Vagina (tissue), 2 donors: ENCODE measurements around the gene TJP2. TPM values are rescaled to one million over a fixed set of nuclear protein-coding genes. Genes with fewer than 3 reads are reported as not detected.

Source experiments
- DNase-seq, 2 donors: peaks; one replicate each; pipeline ENCODE4 v3.0.0-alpha.2; 2017; ENCODE audit errors: extremely low spot score in 2 of 2
- H3K27ac ChIP-seq: fragments of 200-600 bp; sonication (generic); one replicate; pipeline ENCODE4 v1.5.1; 2019
- H3K27me3 ChIP-seq: fragments of 200-600 bp; sonication (generic); one replicate; pipeline ENCODE4 v1.5.1; 2019
- H3K36me3 ChIP-seq, 2 donors: fragments of 200-600 bp; sonication (generic); one replicate each; pipeline ENCODE4 v1.5.1; 2017 to 2019
- H3K4me1 ChIP-seq: fragments of 200-600 bp; sonication (generic); one replicate; pipeline ENCODE4 v1.5.1; 2019
- H3K4me3 ChIP-seq, 2 donors: fragments of 200-600 bp; sonication (generic); 1 replicate in 1 of 2; 2 replicates in 1 of 2; pipeline ENCODE4 v1.5.1; 2016 to 2019
- H3K9me3 ChIP-seq: fragments of 200-600 bp; sonication (generic); one replicate; pipeline ENCODE4 v1.5.1; 2019
- POLR2A ChIP-seq, 2 donors: fragments of 450-650 bp; IDR thresholded peaks; one replicate each; pipeline ENCODE4 v1.6.1; 2017; ENCODE audit warnings: antibody characterized with exemption in 2 of 2, mild to moderate bottlenecking in 2 of 2, moderate library complexity in 2 of 2
- POLR2AphosphoS5 ChIP-seq, 2 donors: sonication (generic); formaldehyde crosslinking; IDR thresholded peaks; one replicate each; pipeline ENCODE4 v1.9.0; 2017; ENCODE audit warnings: antibody characterized with exemption in 2 of 2, mild to moderate bottlenecking in 2 of 2, low read depth in 1 of 2; ENCODE audit not compliant: insufficient read depth in 1 of 2
- intact Hi-C: fragments of 100-400 bp; cut with DNase I; formaldehyde crosslinking; loops from one replicate; pipeline ENCODE4 v1.15.1; 2023
- total RNA-seq: library from RNA; depleted of rRNA; stranded (reverse); fragments of >200 nt; gene quantifications from one replicate; pipeline ENCODE4 v1.2.3, GENCODE V29; 2016
- TF ChIP-seq, protein P1 (sequence below), 3 experiments: fragments of 450-650 bp in 2 of 3; fragments of 200-600 bp in 1 of 3; sonication (generic) in 1 of 3; IDR thresholded peaks; one replicate each; pipeline ENCODE4 v1.5.1; 2017 to 2019; ENCODE audit warnings: antibody characterized with exemption in 3 of 3, mild to moderate bottlenecking in 2 of 3, moderate library complexity in 2 of 3

Gene TJP2
- total RNA-seq, 1 donor from 2014 or later: 68.3 TPM

DNA sequence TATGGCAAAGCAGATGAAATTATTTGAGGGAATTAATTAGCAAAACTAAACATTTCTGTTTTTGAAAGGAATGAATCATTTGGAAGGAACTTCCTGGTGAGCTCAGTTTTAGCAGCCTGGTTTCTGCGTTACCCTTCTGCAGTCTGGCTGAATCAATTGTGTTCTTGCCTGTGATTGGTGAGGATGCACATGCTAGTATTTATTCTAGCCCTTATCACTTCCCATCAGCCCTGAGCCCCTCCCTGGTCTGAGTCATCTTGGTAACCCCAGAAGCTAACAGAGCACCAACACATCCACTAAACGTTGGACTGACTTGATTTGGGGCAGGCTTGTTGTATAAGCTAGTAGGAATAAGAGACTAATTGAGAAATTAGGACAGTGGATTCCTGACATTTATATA is 6.6 kb downstream of the TJP2 start:
- peaks cover 31% of the 10 kb centered on the region for H3K4me1 ChIP-seq
- intact Hi-C loops: no loop called here
- no peak for DNase-seq
- no peak overlapping the region for H3K4me3 ChIP-seq
- H3K36me3 ChIP-seq: no peaks in the 10 kb centered on the region
- H3K27me3 ChIP-seq: no peaks in the 10 kb centered on the region
- peak in 1 of 2 donors; percentile 63 for TF ChIP-seq POLR2AphosphoS5 (IDR thresholded peaks at IDR 0.05; ENCODE audit: insufficient read depth in 1 of 2, low read depth in 1 of 2)
- TF ChIP-seq, protein P1, sequence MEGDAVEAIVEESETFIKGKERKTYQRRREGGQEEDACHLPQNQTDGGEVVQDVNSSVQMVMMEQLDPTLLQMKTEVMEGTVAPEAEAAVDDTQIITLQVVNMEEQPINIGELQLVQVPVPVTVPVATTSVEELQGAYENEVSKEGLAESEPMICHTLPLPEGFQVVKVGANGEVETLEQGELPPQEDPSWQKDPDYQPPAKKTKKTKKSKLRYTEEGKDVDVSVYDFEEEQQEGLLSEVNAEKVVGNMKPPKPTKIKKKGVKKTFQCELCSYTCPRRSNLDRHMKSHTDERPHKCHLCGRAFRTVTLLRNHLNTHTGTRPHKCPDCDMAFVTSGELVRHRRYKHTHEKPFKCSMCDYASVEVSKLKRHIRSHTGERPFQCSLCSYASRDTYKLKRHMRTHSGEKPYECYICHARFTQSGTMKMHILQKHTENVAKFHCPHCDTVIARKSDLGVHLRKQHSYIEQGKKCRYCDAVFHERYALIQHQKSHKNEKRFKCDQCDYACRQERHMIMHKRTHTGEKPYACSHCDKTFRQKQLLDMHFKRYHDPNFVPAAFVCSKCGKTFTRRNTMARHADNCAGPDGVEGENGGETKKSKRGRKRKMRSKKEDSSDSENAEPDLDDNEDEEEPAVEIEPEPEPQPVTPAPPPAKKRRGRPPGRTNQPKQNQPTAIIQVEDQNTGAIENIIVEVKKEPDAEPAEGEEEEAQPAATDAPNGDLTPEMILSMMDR (IDR thresholded peaks at IDR 0.05): no peak
- H3K27ac ChIP-seq: peak overlapping the region; percentile 4
- no peaks in the 10 kb centered on the region for H3K9me3 ChIP-seq

DNA sequence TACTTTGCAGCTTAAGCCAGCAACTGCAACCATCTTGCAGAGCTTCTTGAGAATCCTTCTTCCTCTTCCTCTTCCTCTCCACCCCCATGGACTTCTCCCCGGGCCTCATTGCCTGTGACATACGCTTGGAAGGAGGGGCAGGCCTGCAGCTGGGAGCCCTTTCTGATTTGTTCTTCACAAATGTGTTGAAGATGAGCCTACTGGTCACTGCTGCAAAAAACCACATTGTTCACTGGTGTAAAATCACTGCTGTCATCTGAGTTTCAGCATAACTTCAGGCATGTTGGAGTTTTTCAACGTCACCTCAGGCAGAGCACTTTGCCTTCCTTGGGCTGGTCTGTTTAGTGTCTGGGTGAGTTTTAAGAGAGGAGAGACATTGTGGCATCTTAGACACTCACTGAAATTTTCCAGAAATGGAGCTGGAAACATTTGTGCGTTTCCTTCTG is 7.9 kb downstream of the TJP2 start:
- H3K27ac ChIP-seq: no peak overlapping the region
- intact Hi-C loops: no loop called here
- no peaks in the 10 kb centered on the region for H3K9me3 ChIP-seq
- no peak overlapping the region for H3K4me3 ChIP-seq
- no peaks in the 10 kb centered on the region for H3K27me3 ChIP-seq
- peaks cover 25% of the 10 kb centered on the region for H3K4me1 ChIP-seq
- DNase-seq: no peak
- TF ChIP-seq POLR2A (IDR thresholded peaks at IDR 0.05) (no peak), POLR2AphosphoS5 (IDR thresholded peaks at IDR 0.05; ENCODE audit: insufficient read depth in 1 of 2, low read depth in 1 of 2) (no peak)
- TF ChIP-seq, protein P1 (IDR thresholded peaks at IDR 0.05): no peak
- H3K36me3 ChIP-seq: no peaks in the 10 kb centered on the region

DNA sequence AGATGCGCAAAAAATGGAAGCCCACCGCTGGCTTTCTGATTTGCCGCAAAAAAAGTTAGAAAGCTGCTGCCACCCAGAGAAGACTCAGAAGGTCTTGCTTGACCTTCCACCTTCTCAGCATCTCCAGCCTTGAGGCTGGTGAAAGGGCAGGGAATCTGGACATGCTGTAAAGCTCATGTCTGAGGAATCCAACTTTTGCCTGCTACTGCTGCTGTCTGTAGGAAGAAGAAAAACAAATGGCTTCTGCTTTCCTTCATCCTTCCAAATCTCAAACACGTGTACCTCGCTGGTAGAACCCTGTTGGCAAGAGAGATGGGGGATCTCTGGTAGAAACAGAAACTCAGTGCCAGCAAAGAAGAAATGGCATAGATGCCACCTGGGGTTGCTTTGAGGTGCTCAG is 10.2 kb downstream of the TJP2 start:
- intact Hi-C loops: no loop called here

DNA sequence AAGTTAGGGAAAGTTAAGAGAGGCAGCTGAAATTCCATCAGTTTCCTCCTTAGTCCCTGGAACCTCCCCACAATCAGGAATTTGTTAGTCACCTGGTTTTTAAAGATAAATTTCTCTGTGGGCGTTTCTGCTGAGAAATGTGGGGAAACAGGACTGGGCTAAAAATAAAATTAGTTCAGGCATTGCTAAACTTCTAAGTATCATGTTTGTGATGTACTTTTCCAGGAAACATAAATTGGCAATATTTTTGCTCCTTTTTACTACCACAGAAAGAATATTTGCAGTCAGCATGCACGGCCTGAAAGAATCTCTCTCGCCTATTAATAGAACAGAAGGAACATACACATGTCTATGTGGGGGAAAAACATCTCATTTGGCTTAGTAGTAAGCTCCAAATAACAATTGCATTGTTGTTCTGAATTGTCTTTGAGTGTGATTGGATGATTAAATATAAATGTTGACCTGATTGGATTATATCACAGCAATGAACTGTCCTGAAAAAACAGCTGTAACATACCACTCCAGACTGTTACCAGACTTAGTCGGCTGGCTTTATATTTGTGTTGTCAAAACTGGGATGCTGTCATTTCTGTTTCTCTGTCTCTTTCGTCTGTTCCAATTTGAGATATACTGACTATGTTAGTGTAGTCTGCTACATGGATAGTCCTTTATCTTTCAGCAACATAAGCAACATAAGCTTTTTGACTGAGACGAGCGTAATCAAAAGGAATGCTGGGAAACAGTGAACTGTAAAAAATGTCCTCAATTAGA is 12.9 kb downstream of the TJP2 start:
- H3K27me3 ChIP-seq: no peaks in the 10 kb centered on the region
- TF ChIP-seq POLR2A (IDR thresholded peaks at IDR 0.05) (no peak), POLR2AphosphoS5 (IDR thresholded peaks at IDR 0.05; ENCODE audit: insufficient read depth in 1 of 2, low read depth in 1 of 2) (peak in 1 of 2 donors; percentile 20)
- H3K4me1 ChIP-seq: peaks cover 11% of the 10 kb centered on the region
- no peak for DNase-seq
- intact Hi-C loops: no loop called here
- H3K9me3 ChIP-seq: no peaks in the 10 kb centered on the region
- no peak overlapping the region for H3K4me3 ChIP-seq
- no peaks in the 10 kb centered on the region for H3K36me3 ChIP-seq
- H3K27ac ChIP-seq: no peak overlapping the region

More for the DNA sequence above, 10.2 kb downstream of the TJP2 start:
- DNase-seq: no peak
- H3K9me3 ChIP-seq: no peaks in the 10 kb centered on the region
- H3K27ac ChIP-seq: no peak overlapping the region
- H3K27me3 ChIP-seq: no peaks in the 10 kb centered on the region
- H3K4me1 ChIP-seq: peaks cover 22% of the 10 kb centered on the region
- TF ChIP-seq, protein P1 (IDR thresholded peaks at IDR 0.05): no peak
- TF ChIP-seq POLR2A (IDR thresholded peaks at IDR 0.05) (no peak), POLR2AphosphoS5 (IDR thresholded peaks at IDR 0.05; ENCODE audit: insufficient read depth in 1 of 2, low read depth in 1 of 2) (no peak)
- no peaks in the 10 kb centered on the region for H3K36me3 ChIP-seq
- H3K4me3 ChIP-seq: no peak overlapping the region

DNA sequence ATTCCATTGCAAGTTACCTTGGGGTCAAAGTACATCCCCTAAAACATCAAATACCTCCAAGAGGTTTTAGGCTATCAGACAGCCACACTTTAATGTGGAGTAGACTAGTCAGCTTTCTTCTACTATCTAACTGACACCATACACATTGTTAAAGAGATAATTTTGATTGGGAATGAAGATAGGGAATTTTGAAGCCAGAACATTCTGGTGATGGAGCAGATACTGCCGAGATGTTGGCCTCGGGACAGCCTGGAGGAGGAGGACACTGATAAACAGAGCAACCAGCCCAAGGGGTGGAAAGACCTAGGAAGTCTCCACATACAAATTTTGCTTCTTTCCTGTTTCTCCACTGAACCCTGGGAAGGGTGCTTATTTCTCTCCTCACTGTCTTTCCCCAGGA is 14.9 kb downstream of the TJP2 start:
- H3K27me3 ChIP-seq: no peaks in the 10 kb centered on the region
- no peak overlapping the region for H3K27ac ChIP-seq
- H3K4me1 ChIP-seq: peaks cover 11% of the 10 kb centered on the region
- no peaks in the 10 kb centered on the region for H3K36me3 ChIP-seq
- TF ChIP-seq, protein P1 (IDR thresholded peaks at IDR 0.05): no peak
- no peak for TF ChIP-seq POLR2A (IDR thresholded peaks at IDR 0.05)
- TF ChIP-seq POLR2AphosphoS5 (IDR thresholded peaks at IDR 0.05; ENCODE audit: insufficient read depth in 1 of 2, low read depth in 1 of 2): no peak
- intact Hi-C loops: no loop called here
- H3K4me3 ChIP-seq: no peak overlapping the region
- H3K9me3 ChIP-seq: no peaks in the 10 kb centered on the region
- DNase-seq: no peak
